NOMO-1 treated with dmso at 0.1 percent for 144 hours (cell line): ENCODE measurements around the gene TAF1B.
A peak's percentile ranks its signal among the peaks of the same experiment; 100 is the strongest.
"Not testable (repeated sequence)": the region's sequence is repeated elsewhere in the genome, so short reads cannot be mapped to it uniquely, and the experiment has no call there.

Source experiments
- DNase-seq: peaks from one replicate; lab custom pipeline; 2025; ENCODE audit not compliant: unreplicated experiment; lab: John Stamatoyannopoulos, UW

The TAF1B gene

GRCh38 chr2:9830685-9831410 lies 12.4 kb upstream of the TAF1B start:
- DNase-seq, result no peak

GRCh38 chr2:9831670-9832069 lies 11.6 kb upstream of the TAF1B start:
- no peak for DNase-seq

- DNase-seq, result no peak
Observed at GRCh38 chr2:9832586-9832985, 10.7 kb upstream of the TAF1B start.

- not testable (repeated sequence) for DNase-seq
Observed at GRCh38 chr2:9835068-9835467, 8.2 kb upstream of the TAF1B start.

- no peak for DNase-seq
Observed at GRCh38 chr2:9836074-9836473, 7.2 kb upstream of the TAF1B start.

GRCh38 chr2:9836517-9836916 lies 6.8 kb upstream of the TAF1B start:
- DNase-seq, result no peak

- DNase-seq, result no peak
Observed at GRCh38 chr2:9837451-9837850, 5.8 kb upstream of the TAF1B start.

GRCh38 chr2:9838391-9838790 lies 4.9 kb upstream of the TAF1B start:
- no peak for DNase-seq

GRCh38 chr2:9842487-9843228 lies 616 bp upstream of the TAF1B start:
- no peak for DNase-seq

GRCh38 chr2:9844036-9844483 lies 786 bp downstream of the TAF1B start:
- no peak for DNase-seq

GRCh38 chr2:9844576-9844975 lies 1.3 kb downstream of the TAF1B start:
- no peak for DNase-seq

- DNase-seq, result no peak
Observed at GRCh38 chr2:9846554-9846953, 3.3 kb downstream of the TAF1B start.

- DNase-seq, result peak; percentile 31
Observed at GRCh38 chr2:9847140-9847539, 3.9 kb downstream of the TAF1B start.

- DNase-seq, result no peak
Observed at GRCh38 chr2:9852881-9853280, 9.6 kb downstream of the TAF1B start.

GRCh38 chr2:9857814-9858729 lies 14.8 kb downstream of the TAF1B start:
- DNase-seq, result no peak

GRCh38 chr2:9858730-9859068 lies 15.4 kb downstream of the TAF1B start:
- no peak for DNase-seq

GRCh38 chr2:9860922-9861580 lies 17.8 kb downstream of the TAF1B start:
- not testable (repeated sequence) for DNase-seq

GRCh38 chr2:9867881-9868280 lies 24.6 kb downstream of the TAF1B start:
- DNase-seq, result no peak

- DNase-seq, result no peak
Observed at GRCh38 chr2:9873337-9873736, 30.1 kb downstream of the TAF1B start.

- no peak for DNase-seq
Observed at GRCh38 chr2:9877026-9877425, 33.8 kb downstream of the TAF1B start.

GRCh38 chr2:9877726-9878125 lies 34.5 kb downstream of the TAF1B start:
- no peak for DNase-seq
